Lower lobe of right lung (tissue), 2 donors: Measurements from ENCODE around the gene DCLK1. TPM values are rescaled to one million over a fixed set of nuclear protein-coding genes. Genes with fewer than 3 reads are reported as not detected.

Experiments used
- ATAC-seq, 2 donors: fragments of 200-7000 bp; cut with Tn5 transposase; one replicate each; pipeline ENCODE4 v1.9.1; 2020 to 2022; ENCODE audit warnings: mild to moderate bottlenecking in 2 of 2, moderate library complexity in 2 of 2
- DNase-seq: peaks from one replicate; pipeline ENCODE4 v3.0.0-alpha.2; 2020
- H3K27ac ChIP-seq: fragments of 200-600 bp; one replicate; pipeline ENCODE4 v1.8.0; 2022
- H3K27me3 ChIP-seq: fragments of 200-600 bp; one replicate; pipeline ENCODE4 v1.8.0; 2022; ENCODE audit warnings: low read depth
- H3K36me3 ChIP-seq: fragments of 200-600 bp; one replicate; pipeline ENCODE4 v1.8.0; 2022; ENCODE audit warnings: mild to moderate bottlenecking
- H3K4me1 ChIP-seq: fragments of 200-600 bp; one replicate; pipeline ENCODE4 v1.8.0; 2022
- H3K4me3 ChIP-seq: fragments of 200-600 bp; one replicate; pipeline ENCODE4 v1.8.0; 2022; ENCODE audit warnings: mild to moderate bottlenecking
- H3K9me3 ChIP-seq: fragments of 200-600 bp; one replicate; pipeline ENCODE4 v1.8.0; 2022
- CTCF ChIP-seq: fragments of 200-600 bp; IDR thresholded peaks from one replicate; pipeline ENCODE4 v1.8.0; 2022; ENCODE audit warnings: antibody characterized with exemption, mild to moderate bottlenecking
- intact Hi-C: fragments of 100-400 bp; cut with DNase I; formaldehyde crosslinking; loops from one replicate; pipeline ENCODE4 v1.11.0; 2022
- total RNA-seq: library from RNA; stranded (reverse); fragmentation: NEBNext Ultra II Directional; extraction: Animal tissue kit (Norgen Biotek cat#: 25700); gene quantifications from one replicate; pipeline ENCODE4 v1.2.1, GENCODE V29; 2021
- donor health status: DM: no; HTN: yes; CAD: no; lungs with severe emphysema.

Gene DCLK1
- total RNA-seq, 1 donor from 2014 or later = 10.4 TPM

GRCh38 chr13:36061054-36061453 lies 70.1 kb downstream of the DCLK1 start:
- no peak for TF ChIP-seq CTCF
- Histone ChIP-seq H3K9me3 (no peaks in the 10 kb centered on the region), H3K27me3 (no peaks in the 10 kb centered on the region), H3K27ac (no peak overlapping the region), H3K4me3 (no peak overlapping the region), H3K36me3 (no peaks in the 10 kb centered on the region), H3K4me1 (no peaks in the 10 kb centered on the region)
- DNase-seq (no peak), ATAC-seq (no peak)
- intact Hi-C loops = no loop called here

- DNase-seq (no peak), ATAC-seq (no peak)
- H3K27me3 ChIP-seq = no peaks in the 10 kb centered on the region
- intact Hi-C loops = no loop called here
- TF ChIP-seq CTCF = no peak
- H3K36me3 ChIP-seq = no peaks in the 10 kb centered on the region
- H3K9me3 ChIP-seq = no peaks in the 10 kb centered on the region
- no peaks in the 10 kb centered on the region for H3K4me1 ChIP-seq
- H3K4me3 ChIP-seq = no peak overlapping the region
- H3K27ac ChIP-seq = no peak overlapping the region
These were observed 71.9 kb downstream of the DCLK1 start for GRCh38 chr13:36059321-36059720.

GRCh38 chr13:36058116-36058515 lies 73.1 kb downstream of the DCLK1 start:
- H3K27ac ChIP-seq = no peak overlapping the region
- no peaks in the 10 kb centered on the region for H3K4me1 ChIP-seq
- DNase-seq = no peak
- H3K4me3 ChIP-seq = no peak overlapping the region
- no peaks in the 10 kb centered on the region for H3K9me3 ChIP-seq
- ATAC-seq = no peak
- intact Hi-C loops = no loop called here
- no peak for TF ChIP-seq CTCF
- H3K36me3 ChIP-seq = no peaks in the 10 kb centered on the region
- H3K27me3 ChIP-seq = no peaks in the 10 kb centered on the region

- no peaks in the 10 kb centered on the region for H3K36me3 ChIP-seq
- DNase-seq (no peak), ATAC-seq (no peak)
- TF ChIP-seq CTCF = no peak
- no peaks in the 10 kb centered on the region for H3K4me1 ChIP-seq
- H3K4me3 ChIP-seq = no peak overlapping the region
- no peaks in the 10 kb centered on the region for H3K27me3 ChIP-seq
- no peak overlapping the region for H3K27ac ChIP-seq
- no peaks in the 10 kb centered on the region for H3K9me3 ChIP-seq
- intact Hi-C loops = no loop called here
These were observed 73.6 kb downstream of the DCLK1 start for GRCh38 chr13:36057547-36057946.

GRCh38 chr13:36057041-36057440 lies 74.1 kb downstream of the DCLK1 start:
- ATAC-seq = no peak
- TF ChIP-seq CTCF = no peak
- DNase-seq = no peak
- intact Hi-C loops = no loop called here
- Histone ChIP-seq H3K4me1 (no peaks in the 10 kb centered on the region), H3K36me3 (no peaks in the 10 kb centered on the region), H3K27ac (no peak overlapping the region), H3K9me3 (no peaks in the 10 kb centered on the region), H3K4me3 (no peak overlapping the region), H3K27me3 (no peaks in the 10 kb centered on the region)

GRCh38 chr13:36055366-36055765 lies 75.8 kb downstream of the DCLK1 start:
- DNase-seq (no peak), ATAC-seq (no peak)
- Histone ChIP-seq H3K4me1 (no peaks in the 10 kb centered on the region), H3K4me3 (no peak overlapping the region), H3K9me3 (no peaks in the 10 kb centered on the region), H3K36me3 (no peaks in the 10 kb centered on the region), H3K27ac (no peak overlapping the region), H3K27me3 (no peaks in the 10 kb centered on the region)
- TF ChIP-seq CTCF = no peak
- intact Hi-C loops = no loop called here
